DND-41 (cell line): ENCODE data around the gene ASCL2.

Source experiments
- ATAC-seq: fragments of 200-7000 bp; cut with Tn5 transposase; 3 replicates; pipeline ENCODE4 v1.9.1; 2021; ENCODE audit warnings: low read depth; ENCODE audit not compliant: insufficient read depth
- DNase-seq: peaks from one replicate; pipeline ENCODE4 v3.0.0-alpha.2; 2020
- H2AFZ ChIP-seq: 2 replicates; pipeline ENCODE4 v1.6.0; 2012; ENCODE audit warnings: low read depth, low read length
- H3K27ac ChIP-seq: 2 replicates; pipeline ENCODE4 v1.5.1; 2012; ENCODE audit warnings: low read length, inconsistent platforms
- H3K27me3 ChIP-seq: fragments of 200-600 bp; sonication (generic); 2 replicates; pipeline ENCODE4 v1.6.0; 2012; ENCODE audit warnings: low read length, mild to moderate bottlenecking, inconsistent platforms; ENCODE audit not compliant: insufficient read depth, poor library complexity
- H3K36me3 ChIP-seq: 2 replicates; pipeline ENCODE4 v1.5.1; 2012; ENCODE audit warnings: low read length, inconsistent platforms; ENCODE audit not compliant: insufficient read depth
- H3K4me1 ChIP-seq: 2 replicates; pipeline ENCODE4 v1.5.1; 2012; ENCODE audit warnings: mild to moderate bottlenecking, low read length; ENCODE audit not compliant: insufficient read depth
- H3K4me2 ChIP-seq: 2 replicates; pipeline ENCODE4 v1.6.0; 2012; ENCODE audit warnings: mild to moderate bottlenecking, moderate library complexity, low read length, inconsistent platforms; ENCODE audit not compliant: insufficient read depth
- H3K4me3 ChIP-seq, 2 experiments: fragments of 200-600 bp in 1 of 2; shearing (Covaris generic) in 1 of 2; 2 replicates each; pipeline ENCODE4 v1.5.1; 2012 to 2016; ENCODE audit warnings: inconsistent platforms in 2 of 2, low read length in 2 of 2, mild to moderate bottlenecking in 2 of 2, low read depth in 1 of 2, moderate library complexity in 1 of 2
- H3K79me2 ChIP-seq: 2 replicates; pipeline ENCODE4 v1.6.0; 2012; ENCODE audit warnings: low read length, inconsistent platforms; ENCODE audit not compliant: insufficient read depth
- H3K9ac ChIP-seq: 2 replicates; pipeline ENCODE4 v1.6.0; 2012; ENCODE audit warnings: low read depth, mild to moderate bottlenecking, inconsistent platforms, low read length, moderate library complexity
- H3K9me3 ChIP-seq: 2 replicates; pipeline ENCODE4 v1.5.1; 2012; ENCODE audit warnings: low read length, moderate library complexity, mild to moderate bottlenecking, inconsistent platforms; ENCODE audit not compliant: insufficient read depth, severe bottlenecking
- H4K20me1 ChIP-seq: 2 replicates; pipeline ENCODE4 v1.6.0; 2012; ENCODE audit warnings: low read length; ENCODE audit not compliant: insufficient read depth
- CTCF ChIP-seq: IDR thresholded peaks from 2 replicates; pipeline ENCODE4 v1.5.1; 2012; ENCODE audit warnings: borderline replicate concordance, low read length, moderate library complexity, mild to moderate bottlenecking; ENCODE audit not compliant: poor library complexity, severe bottlenecking; ENCODE audit errors: extremely low read depth
- EZH2 ChIP-seq: IDR thresholded peaks from 3 replicates; pipeline ENCODE4 v1.6.1; 2012; ENCODE audit warnings: borderline replicate concordance, low read depth, mild to moderate bottlenecking, moderate library complexity, low read length, inconsistent platforms; ENCODE audit not compliant: severe bottlenecking

The ASCL2 gene

GRCh38 chr11:2270322-2271076 is at the start of gene ASCL2:
TSS of gene ASCL2 (minus strand) at chr11:2270588. CDS start at chr11:2270332, 256 bp downstream.
- peaks cover 46% of the 10 kb centered on the region for H3K4me1 ChIP-seq
- H3K36me3 ChIP-seq, result no peaks in the 10 kb centered on the region
- H2AFZ ChIP-seq, result peak within 1 kb of the TSS; percentile 70
- no peaks in the 10 kb centered on the region for H3K9me3 ChIP-seq
- H3K27ac ChIP-seq, result peak within 1 kb of the TSS; percentile 96
- no peak for TF ChIP-seq EZH2
- TF ChIP-seq CTCF, result no peak
- H3K27me3 ChIP-seq, result no peaks in the 10 kb centered on the region
- H3K9ac ChIP-seq, result peak within 1 kb of the TSS; percentile 74
- no peaks in the 10 kb centered on the region for H4K20me1 ChIP-seq
- no peaks in the 10 kb centered on the region for H3K79me2 ChIP-seq
- peak within 1 kb of the TSS; percentile 54 for H3K4me2 ChIP-seq
- DNase-seq, result no peak
- peak within 1 kb of the TSS; percentile 20 to 60; a peak in 3 of 4 replicates for H3K4me3 ChIP-seq
- no peak for ATAC-seq

- Histone ChIP-seq H3K79me2 (no peaks in the 10 kb centered on the region), H3K27me3 (no peaks in the 10 kb centered on the region)
Measured at GRCh38 chr11:2319791-2320472, 49.5 kb upstream of the ASCL2 start.

GRCh38 chr11:2318707-2319106 is 48.3 kb upstream of the ASCL2 start:
- Histone ChIP-seq H3K27me3 (no peaks in the 10 kb centered on the region), H3K27ac (no peak overlapping the region), H3K4me2 (no peak overlapping the region), H3K9ac (no peak overlapping the region), H3K4me3 (no peak overlapping the region), H3K79me2 (no peaks in the 10 kb centered on the region), H3K9me3 (no peaks in the 10 kb centered on the region), H3K36me3 (no peaks in the 10 kb centered on the region), H3K4me1 (no peaks in the 10 kb centered on the region), H2AFZ (no peak overlapping the region), H4K20me1 (no peaks in the 10 kb centered on the region)
- no peak for ATAC-seq
- no peak for DNase-seq
- TF ChIP-seq CTCF (no peak), EZH2 (no peak)

More at GRCh38 chr11:2319791-2320472, 49.5 kb upstream of the ASCL2 start:
- Histone ChIP-seq H2AFZ (no peak overlapping the region), H3K9me3 (no peaks in the 10 kb centered on the region), H3K4me3 (no peak overlapping the region), H3K36me3 (no peaks in the 10 kb centered on the region), H4K20me1 (no peaks in the 10 kb centered on the region), H3K4me1 (no peaks in the 10 kb centered on the region), H3K9ac (no peak overlapping the region), H3K4me2 (no peak overlapping the region), H3K27ac (no peak overlapping the region)
- DNase-seq, result no peak
- TF ChIP-seq EZH2, result no peak
- TF ChIP-seq CTCF, result no peak
- no peak for ATAC-seq
